ENCODE data around the gene SBSN. TPM values are rescaled to one million over a fixed set of nuclear protein-coding genes. Genes with fewer than 3 reads are reported as not detected.
"Not testable (repeated sequence)": the region's sequence is repeated elsewhere in the genome, so short reads cannot be mapped to it uniquely, and the experiment has no call there.

SBSN gene
- polyA plus RNA-seq, 1 donor: not detected

DNA sequence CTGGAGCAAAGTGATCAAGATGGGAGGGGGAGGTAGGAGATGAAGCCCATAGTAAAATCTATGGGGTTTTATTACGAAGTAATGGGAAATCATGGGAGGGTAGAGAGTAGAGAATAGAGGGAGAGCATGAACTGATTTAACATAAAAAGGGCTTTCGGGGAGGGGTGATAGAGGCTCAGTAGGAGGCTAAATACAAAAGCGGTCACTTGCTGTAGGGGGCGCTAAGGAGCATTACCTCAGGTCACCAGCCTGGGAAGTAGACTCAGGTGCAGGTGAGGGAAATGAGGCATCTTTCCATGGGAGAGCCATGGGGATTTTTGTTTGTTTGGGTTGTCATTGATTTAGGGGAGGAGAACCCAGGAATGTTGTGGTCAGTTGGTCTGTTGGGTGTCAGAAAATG is 52.0 kb downstream of the SBSN start:
- DNase-seq (ENCODE audit: low read depth): no peak

DNA sequence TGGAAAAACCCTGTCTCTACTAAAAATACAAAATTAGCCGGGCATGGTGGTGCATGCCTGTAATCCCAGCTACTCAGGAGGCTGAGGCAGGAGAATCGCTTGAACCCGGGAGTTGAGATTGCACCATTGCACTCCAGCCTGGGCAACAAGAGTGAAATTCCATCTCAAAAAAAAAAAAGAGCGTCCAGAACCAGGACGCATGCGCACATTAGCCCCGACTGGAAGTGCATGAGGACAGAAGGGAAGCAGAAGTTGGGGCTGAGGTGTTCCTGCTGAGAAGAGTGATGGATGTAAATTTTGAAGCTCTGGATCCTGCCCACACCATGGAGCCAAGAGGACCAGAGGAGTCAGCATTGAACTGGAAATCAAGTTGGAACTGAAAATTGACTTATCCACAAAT is 53.5 kb downstream of the SBSN start:
- not testable (repeated sequence) for DNase-seq (ENCODE audit: low read depth)

DNA sequence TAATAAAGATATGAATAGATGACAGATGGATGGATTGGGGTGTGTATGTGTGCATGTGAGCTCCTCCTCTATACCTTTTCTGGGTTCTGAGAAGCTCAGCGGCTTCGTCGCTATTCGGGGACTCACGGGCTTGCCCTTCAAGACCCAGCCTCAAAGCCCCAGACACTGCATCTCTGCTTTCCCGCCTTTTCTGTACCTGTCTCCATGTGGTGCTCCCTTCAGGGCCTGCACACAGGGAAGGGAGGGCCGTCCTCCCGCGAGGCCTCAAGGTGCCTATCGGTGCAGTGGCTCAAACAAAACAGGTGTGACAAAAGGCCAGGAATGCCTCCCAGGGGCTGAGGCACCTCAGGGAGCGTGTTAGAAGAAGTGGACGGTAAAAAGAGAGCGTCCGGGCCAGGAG is 54.0 kb downstream of the SBSN start:
- no peak for DNase-seq (ENCODE audit: low read depth)

Other genes with a start within 250 kb of the SBSN start
- 0.15 TPM for gene HAMP, start 245.8 kb downstream of the SBSN start, polyA plus RNA-seq (ENCODE audit: insufficient read length)
- gene MAG, start 236.2 kb downstream of the SBSN start, polyA plus RNA-seq (ENCODE audit: insufficient read length): 0.33 TPM
- 0.82 TPM for gene CD22, start 199.1 kb downstream of the SBSN start, polyA plus RNA-seq (ENCODE audit: insufficient read length)
- gene FFAR1, start 180.4 kb downstream of the SBSN start, polyA plus RNA-seq (ENCODE audit: insufficient read length): not detected
- 0.08 TPM for gene FFAR3, start 169.9 kb downstream of the SBSN start, polyA plus RNA-seq (ENCODE audit: insufficient read length)
- not detected for gene GPR42, start 157.2 kb downstream of the SBSN start, polyA plus RNA-seq (ENCODE audit: insufficient read length)
- 0.09 TPM for gene FFAR2, start 80.1 kb downstream of the SBSN start, polyA plus RNA-seq (ENCODE audit: insufficient read length)
- gene KRTDAP, start 37.8 kb downstream of the SBSN start, polyA plus RNA-seq (ENCODE audit: insufficient read length): not detected
- 0.59 TPM for gene DMKN, start 14.7 kb downstream of the SBSN start, polyA plus RNA-seq (ENCODE audit: insufficient read length)
- gene GAPDHS, start 5.1 kb upstream of the SBSN start, polyA plus RNA-seq (ENCODE audit: insufficient read length): not detected
- 45.4 TPM for gene TMEM147, start 17.3 kb upstream of the SBSN start, polyA plus RNA-seq (ENCODE audit: insufficient read length)
- gene ATP4A, start 35.3 kb upstream of the SBSN start, polyA plus RNA-seq (ENCODE audit: insufficient read length): not detected
- not detected for gene PMIS2, start 57.9 kb upstream of the SBSN start, polyA plus RNA-seq (ENCODE audit: insufficient read length)
- 10.9 TPM for gene HAUS5, start 84.4 kb upstream of the SBSN start, polyA plus RNA-seq (ENCODE audit: insufficient read length)
- 44.1 TPM for gene RBM42, start 100.7 kb upstream of the SBSN start, polyA plus RNA-seq (ENCODE audit: insufficient read length)
- 2.4 TPM for gene ETV2, start 113.4 kb upstream of the SBSN start, polyA plus RNA-seq (ENCODE audit: insufficient read length)
- gene COX6B1, start 120.0 kb upstream of the SBSN start, polyA plus RNA-seq (ENCODE audit: insufficient read length): 266 TPM
- not detected for gene UPK1A, start 138.2 kb upstream of the SBSN start, polyA plus RNA-seq (ENCODE audit: insufficient read length)
- not detected for gene ZBTB32, start 176.2 kb upstream of the SBSN start, polyA plus RNA-seq (ENCODE audit: insufficient read length)
- gene KMT2B, start 189.7 kb upstream of the SBSN start, polyA plus RNA-seq (ENCODE audit: insufficient read length): 23.0 TPM
- gene IGFLR1, start 214.1 kb upstream of the SBSN start, polyA plus RNA-seq (ENCODE audit: insufficient read length): 3.3 TPM
- gene U2AF1L4, start 217.1 kb upstream of the SBSN start, polyA plus RNA-seq (ENCODE audit: insufficient read length): 16.6 TPM
- 31.7 TPM for gene PSENEN, start 217.3 kb upstream of the SBSN start, polyA plus RNA-seq (ENCODE audit: insufficient read length)
- 8.6 TPM for gene LIN37, start 220.3 kb upstream of the SBSN start, polyA plus RNA-seq (ENCODE audit: insufficient read length)
- 853 TPM for gene HSPB6, start 228.7 kb upstream of the SBSN start, polyA plus RNA-seq (ENCODE audit: insufficient read length)
- gene PROSER3, start 229.9 kb upstream of the SBSN start, polyA plus RNA-seq (ENCODE audit: insufficient read length): 13.9 TPM
- 15.0 TPM for gene ARHGAP33, start 247.3 kb upstream of the SBSN start, polyA plus RNA-seq (ENCODE audit: insufficient read length)